ENCODE data around the gene GABPB1.

Gene GABPB1

GRCh38 chr15:50227076-50227475, 127.9 kb downstream of the GABPB1 start:
- Histone ChIP-seq H3K4me3 (ENCODE audit: low read length) (no peak overlapping the region), H3K4me1 (ENCODE audit: control insufficient read depth, insufficient read depth, low read length) (no peaks in the 10 kb centered on the region), H3K27me3 (ENCODE audit: control insufficient read depth, insufficient read depth, low read length) (no peaks in the 10 kb centered on the region), H3K27ac (ENCODE audit: low read depth, low read length) (no peak overlapping the region), H3K9ac (ENCODE audit: low read length) (no peak overlapping the region), H3K36me3 (ENCODE audit: control insufficient read depth, insufficient read depth, low read length) (no peaks in the 10 kb centered on the region)

- H3K36me3 ChIP-seq (ENCODE audit: control insufficient read depth, insufficient read depth, low read length) = no peaks in the 10 kb centered on the region
- no peak overlapping the region for H3K27ac ChIP-seq (ENCODE audit: low read depth, low read length)
- no peak overlapping the region for H3K9ac ChIP-seq (ENCODE audit: low read length)
- no peaks in the 10 kb centered on the region for H3K27me3 ChIP-seq (ENCODE audit: control insufficient read depth, insufficient read depth, low read length)
- no peak overlapping the region for H3K4me3 ChIP-seq (ENCODE audit: low read length)
- H3K4me1 ChIP-seq (ENCODE audit: control insufficient read depth, insufficient read depth, low read length) = no peaks in the 10 kb centered on the region
These were observed 129.1 kb downstream of the GABPB1 start for GRCh38 chr15:50225938-50226337.
